Fibroblast of skin of right quadriceps (primary cell): Measurements from ENCODE around the gene OPRM1.
"Not testable (repeated sequence)": the region's sequence is repeated elsewhere in the genome, so short reads cannot be mapped to it uniquely, and the experiment has no call there.

Experiments used
- DNase-seq: peaks from one replicate; pipeline ENCODE4 v3.0.0-alpha.2; 2013

OPRM1 gene

DNA sequence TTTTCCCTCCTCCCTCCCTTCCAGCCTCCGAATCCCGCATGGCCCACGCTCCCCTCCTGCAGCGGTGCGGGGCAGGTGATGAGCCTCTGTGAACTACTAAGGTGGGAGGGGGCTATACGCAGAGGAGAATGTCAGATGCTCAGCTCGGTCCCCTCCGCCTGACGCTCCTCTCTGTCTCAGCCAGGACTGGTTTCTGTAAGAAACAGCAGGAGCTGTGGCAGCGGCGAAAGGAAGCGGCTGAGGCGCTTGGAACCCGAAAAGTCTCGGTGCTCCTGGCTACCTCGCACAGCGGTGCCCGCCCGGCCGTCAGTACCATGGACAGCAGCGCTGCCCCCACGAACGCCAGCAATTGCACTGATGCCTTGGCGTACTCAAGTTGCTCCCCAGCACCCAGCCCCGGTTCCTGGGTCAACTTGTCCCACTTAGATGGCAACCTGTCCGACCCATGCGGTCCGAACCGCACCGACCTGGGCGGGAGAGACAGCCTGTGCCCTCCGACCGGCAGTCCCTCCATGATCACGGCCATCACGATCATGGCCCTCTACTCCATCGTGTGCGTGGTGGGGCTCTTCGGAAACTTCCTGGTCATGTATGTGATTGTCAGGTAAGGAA, at the start of gene OPRM1:
Gene OPRM1 (plus strand): TSS at position 10 of the 612 bp plus-strand sequence. CDS start 305 bp downstream, at position 315.
- DNase-seq = peak; percentile 14

DNA sequence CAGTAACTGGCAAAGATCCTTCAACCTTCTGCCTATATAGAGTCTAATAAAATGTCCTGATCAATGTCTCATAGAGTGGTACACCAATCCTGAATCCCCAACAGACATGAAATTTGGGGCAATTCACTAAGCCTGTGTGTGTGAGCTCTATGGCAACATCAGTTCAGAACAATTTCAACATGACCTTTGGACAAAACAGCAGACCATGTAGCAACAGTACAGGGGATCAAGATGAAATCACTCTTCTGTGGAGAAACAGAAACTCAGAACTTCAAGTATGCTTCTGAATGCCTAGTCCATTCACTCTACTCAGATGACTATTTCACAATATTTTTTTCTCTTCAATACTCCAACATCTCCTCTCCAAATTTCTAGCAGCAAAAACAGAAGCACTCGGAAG, 49.1 kb upstream of the OPRM1 start:
- no peak for DNase-seq

DNA sequence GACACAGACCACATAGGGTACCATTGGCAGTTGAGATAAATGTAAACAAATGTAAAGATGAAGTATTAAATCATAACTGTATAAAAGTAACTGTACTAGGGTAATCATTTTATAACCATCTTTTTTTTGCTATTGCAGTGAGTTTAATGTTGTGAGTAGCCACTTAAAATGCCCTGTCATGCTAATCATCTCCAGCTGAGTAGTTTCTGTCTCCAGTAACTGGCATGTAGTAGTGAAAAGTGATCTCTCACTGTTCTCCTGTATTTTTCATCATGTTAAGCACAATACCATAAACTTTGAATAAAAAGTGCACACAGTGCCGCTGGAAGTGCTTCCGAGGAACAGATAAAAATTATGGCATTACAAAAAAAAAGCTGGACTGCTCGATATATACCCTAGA, 45.0 kb upstream of the OPRM1 start:
- DNase-seq = no peak

DNA sequence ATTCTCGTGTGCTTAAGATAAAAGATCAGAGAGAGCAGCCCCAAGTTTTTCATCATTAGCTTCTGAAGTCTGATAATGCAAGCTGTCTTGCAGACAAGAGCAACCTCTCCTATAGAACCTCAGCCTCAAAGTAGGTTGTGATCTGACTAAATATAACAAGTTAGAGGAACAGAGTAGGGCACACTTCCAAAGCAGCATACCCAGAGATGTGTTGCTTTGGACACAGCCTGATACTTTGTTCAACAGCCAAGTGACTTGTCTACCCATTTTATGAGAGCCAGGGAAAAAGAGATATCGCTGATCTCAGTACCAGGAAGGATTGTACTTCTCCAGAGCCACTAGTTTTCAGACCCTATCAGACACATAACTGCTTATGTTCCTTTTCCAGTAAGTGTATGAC, 44.2 kb upstream of the OPRM1 start:
- no peak for DNase-seq

DNA sequence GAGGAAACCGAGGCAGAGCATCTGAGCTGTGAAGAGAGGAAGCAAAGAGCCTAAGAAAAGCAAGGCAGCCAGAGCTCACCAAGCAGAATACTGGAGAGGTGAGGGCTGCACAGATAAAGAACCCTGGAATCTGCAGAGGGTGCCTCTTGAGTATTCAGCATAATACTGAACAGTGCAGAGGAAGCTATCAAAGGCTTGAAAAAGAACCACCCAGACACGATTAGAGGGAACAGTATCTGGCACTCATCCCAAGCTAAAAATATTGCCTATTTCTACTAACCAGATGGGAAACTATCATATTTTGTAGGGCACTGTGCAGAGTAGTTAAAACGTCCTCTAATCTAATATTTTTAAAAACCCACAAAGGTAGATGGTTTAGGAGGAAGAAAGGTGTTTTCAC, 41.8 kb upstream of the OPRM1 start:
- no peak for DNase-seq

DNA sequence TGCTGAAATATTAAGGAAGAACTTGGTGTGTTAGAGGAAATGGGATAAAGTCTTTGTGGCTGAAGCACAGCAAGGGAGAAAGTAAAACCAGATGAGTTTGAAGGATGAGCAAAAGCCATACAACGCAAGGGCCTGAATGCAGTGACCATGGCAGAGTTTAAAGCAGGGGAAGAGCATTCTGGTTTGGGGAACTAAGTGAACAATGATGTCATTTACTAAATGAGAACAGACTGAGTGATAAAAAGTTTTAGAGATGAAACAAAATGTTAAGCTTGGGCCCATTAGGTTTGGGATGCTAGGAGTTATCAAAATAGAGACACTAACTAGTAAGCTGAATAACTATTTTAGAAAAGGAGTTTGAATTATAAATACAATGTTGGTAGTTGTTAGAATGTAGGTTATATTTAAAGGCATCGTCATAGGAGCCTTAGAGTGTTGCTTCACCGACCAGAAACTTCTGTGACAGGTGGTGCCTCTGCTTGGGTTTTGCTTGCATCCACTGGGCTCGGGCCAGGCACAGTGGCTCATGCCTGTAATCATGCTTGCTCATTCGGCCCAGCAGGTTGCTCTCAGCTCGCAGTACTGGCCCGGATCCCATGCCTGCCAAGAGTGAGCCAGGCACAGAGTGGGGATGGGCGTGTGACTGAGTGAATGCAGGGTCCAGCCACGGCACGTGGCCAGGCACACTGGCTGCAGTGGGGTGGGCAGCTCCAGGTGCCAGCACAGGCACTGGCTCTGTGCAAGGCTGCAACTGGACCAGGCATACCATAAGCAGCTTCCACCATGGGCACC, 37.4 kb upstream of the OPRM1 start:
- no peak for DNase-seq

DNA sequence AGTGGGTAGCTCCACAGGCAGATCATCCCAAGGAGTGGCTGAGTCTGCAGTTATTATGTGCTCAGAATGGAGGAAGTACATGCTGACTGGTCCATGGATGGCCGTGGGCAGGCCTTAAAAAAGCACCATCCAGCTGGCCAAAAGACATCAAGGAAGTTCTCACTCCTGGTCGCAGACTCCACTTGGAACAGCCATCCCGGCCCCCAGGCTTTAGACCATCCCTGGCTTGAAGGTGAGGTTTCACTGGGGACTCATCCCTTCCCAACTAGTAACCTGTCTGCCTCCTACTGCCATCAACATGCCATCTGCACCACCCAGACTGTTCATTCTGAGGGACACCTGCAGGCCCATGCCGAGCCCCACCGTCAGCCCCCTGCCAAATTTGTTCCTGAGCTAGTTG, 36.1 kb upstream of the OPRM1 start:
- no peak for DNase-seq

DNA sequence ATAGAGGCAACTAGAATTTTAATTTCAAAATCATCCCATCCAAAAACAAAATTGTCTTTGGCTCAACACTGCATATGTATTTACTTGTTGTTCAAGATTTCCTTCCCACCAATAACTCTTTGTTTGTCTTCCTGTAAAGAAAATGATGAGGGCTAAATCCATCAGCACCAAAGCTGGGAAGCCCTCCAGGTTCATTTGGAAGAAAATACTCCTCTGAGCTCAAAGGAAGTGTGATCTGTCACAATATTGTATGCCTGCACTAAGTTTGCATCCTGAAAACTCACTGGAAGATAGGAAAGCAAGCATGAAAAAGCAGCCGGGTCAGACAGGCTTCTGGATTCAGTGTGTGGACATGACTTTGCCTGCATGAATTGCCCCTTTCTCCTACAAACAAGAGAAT, 28.7 kb upstream of the OPRM1 start:
- DNase-seq = no peak

DNA sequence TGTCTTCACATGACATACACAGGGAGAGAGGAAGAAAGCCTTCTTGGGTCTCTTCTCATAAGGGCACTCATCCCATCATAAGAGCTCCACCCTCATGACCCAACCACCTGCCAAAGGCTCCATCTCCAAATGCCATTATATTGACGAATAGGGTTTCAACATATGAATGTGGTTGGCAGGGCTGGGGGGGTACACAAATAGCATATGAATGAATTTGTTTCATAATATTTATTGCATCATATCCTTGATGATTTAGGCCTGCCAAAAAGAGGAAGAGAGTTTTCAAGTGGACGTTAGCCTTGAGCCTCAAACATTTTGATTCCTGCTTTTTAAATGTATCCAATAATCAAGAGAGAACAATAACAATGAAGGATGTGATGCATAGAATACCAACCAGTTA, 26.2 kb upstream of the OPRM1 start:
- DNase-seq = no peak

DNA sequence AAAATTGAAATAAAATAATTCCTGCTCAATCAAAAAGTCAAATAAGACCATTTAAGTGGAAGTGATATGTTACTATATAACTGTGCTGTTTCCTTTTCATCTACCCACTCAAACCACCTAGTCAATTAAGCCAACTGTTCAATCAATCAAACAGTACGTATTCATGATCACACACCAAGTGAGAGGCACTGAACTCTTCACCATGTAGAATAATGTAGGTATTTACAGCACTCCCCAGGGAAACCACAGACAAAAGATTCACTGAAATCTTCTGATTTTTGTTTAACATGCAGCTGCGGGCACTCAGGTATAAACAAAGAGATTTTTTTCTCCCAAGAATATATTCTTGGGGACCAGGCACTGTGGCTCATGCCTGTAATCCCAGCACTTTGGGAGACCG, 21.3 kb upstream of the OPRM1 start:
- no peak for DNase-seq

DNA sequence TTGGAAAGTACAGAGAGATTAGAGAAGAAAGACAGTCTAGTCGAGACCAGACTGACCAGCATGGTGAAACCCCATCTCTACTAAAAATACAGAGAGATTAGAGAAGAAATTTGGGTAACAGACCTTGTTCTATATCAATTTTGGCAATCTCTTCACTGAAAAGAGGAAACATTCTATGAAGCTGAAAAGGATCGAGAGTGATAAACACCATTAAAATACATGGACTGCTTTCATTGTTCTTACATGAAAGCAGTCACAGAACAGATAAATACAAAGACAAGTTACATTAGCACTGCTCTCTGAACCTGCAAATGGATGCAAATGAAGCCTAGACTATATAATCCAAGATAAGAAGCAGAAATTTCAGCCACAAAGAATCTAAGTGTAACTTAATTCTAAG, 8.4 kb upstream of the OPRM1 start:
- no peak for DNase-seq

DNA sequence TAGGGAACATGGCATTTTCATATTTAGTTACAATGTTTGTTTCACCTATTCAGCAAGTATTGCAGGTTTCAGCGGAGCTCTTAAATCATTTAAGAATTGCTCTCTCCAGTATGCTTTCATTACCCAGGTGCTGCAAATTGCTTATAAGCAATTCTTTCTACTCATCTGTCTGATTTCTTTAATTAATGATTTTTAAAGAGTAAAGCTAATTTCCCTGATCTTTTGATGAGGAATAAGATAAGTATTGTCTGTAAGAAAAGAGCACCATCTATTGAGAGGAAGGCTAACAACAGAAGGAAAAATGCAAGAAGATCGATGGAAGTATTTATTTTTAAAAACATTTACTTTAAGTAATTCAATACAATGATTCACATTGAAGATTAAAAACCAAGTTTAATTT, 2.0 kb downstream of the OPRM1 start:
- no peak for DNase-seq

DNA sequence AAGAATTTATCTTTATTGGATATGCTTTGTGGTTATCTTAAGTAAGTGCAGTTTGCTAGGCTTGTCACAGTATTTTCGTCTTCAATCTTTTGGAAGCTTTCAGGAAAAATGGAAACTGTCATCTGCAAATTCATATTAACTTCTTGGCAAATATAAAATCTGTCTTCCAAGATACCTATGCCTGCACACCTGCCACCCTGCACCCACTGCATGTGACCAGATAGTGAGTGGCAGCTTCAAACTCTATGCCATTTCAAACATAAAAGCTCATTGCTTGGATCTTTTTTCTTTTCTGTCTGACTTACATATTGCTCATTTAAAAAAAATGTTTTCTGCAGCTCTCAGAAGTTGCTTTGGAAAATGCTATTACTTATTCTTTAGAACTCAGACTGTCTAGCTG, 14.1 kb downstream of the OPRM1 start:
- DNase-seq = no peak

DNA sequence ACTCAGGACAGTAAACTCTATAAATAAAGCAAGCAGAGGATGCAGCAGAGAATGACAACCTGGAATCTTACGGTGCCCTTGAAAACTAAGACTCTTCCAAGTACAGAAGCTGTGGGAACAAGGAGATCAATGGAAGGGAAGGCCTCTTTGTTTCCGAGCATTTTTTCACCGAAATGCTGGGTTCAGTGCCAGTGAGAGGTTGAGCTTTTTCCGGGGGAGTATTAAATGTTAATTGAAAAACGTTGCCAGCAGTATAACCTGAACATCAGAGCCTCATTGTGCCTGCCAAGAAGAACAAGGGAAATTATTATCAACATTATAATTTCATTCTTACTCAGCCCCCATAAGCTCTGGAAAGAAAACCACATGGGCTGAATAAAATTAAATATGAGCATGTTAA, 17.5 kb downstream of the OPRM1 start:
- no peak for DNase-seq

DNA sequence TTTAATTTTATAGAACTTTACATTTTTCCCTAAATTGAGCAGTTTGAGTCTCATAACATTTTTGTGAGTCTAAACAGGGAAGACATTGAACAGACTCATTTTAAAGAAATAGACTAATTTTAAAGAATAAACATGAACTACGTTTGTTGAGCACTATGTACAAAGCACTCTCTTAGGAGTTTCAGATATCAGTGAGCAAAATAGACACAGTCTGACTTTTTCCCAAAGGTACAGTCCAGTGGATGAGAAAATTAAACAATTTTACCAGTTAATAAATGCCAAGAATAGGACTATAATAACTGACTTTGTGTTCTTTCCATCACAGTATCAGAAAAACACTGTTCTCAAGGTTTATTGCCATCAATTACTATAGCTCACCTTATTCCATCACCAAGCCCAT, 18.1 kb downstream of the OPRM1 start:
- DNase-seq = no peak

DNA sequence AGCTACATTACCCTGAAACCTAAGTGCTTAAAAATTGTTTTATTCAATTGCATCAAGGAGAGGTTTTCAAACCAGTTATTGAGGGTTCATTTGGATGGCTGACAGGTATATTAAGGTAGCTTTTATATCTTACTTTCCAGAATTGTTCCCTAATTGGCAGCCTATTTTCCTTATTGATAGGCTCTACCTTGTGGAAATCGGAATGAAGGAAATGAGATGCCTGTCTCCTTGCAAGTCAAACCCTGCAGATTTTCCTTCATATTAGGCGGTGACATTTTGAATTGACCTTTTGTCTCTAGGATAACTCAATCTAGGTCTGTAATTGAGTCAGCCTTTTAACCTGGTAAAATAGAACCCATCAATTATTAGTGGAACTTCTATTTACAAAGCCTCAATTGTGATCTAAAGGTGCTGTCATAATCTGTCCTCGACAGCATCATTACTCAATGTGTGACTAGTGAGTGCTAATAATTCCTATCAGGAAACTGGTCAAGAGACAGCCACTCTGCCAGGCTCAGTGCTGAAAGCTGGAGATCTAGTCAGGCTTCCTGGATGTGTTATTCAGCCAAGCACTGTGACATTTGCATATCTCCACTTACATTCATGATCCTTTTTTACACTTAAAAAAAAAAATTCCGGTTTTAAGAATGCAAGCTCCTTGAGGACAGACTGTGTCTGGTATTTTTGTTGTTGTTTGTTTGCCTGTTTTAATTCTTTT, 20.1 kb downstream of the OPRM1 start:
- no peak for DNase-seq

DNA sequence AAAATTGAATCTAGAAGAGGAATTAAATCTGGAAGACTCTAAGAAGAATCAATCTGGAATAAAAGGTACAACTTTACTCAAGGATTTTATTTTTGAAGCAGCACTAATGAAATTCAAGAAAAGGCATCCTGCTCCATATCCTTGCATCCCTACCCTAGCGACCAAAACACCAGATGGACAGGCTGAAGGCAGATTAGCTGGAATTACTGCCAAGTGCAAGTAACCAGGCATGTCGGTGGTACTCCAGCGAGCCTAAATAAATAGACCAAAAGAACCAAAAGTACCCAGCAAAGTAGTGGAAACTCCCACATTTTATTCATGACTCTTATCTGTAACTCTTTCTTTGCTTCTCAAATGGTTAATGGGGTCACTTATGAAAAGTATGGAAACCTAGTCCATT, 21.0 kb downstream of the OPRM1 start:
- no peak for DNase-seq

DNA sequence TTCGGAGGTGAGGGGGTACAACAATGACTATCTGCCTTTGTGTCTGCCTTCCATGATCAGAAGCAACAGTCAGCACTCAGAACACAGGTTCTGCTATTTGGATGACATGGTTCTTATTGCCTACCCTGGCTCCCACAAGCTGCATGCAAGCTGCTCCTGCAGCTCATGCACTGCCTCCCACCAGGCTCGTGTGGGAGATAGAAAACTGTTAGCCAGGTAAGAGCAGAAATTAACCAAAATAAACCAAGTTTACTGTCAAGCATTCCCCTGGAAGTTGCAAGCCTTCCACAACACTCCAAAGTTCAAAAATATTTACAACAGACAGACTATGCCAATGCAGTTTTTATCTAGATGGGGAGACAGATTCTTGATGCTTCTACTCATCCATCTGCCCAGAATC, 31.0 kb downstream of the OPRM1 start:
- no peak for DNase-seq

DNA sequence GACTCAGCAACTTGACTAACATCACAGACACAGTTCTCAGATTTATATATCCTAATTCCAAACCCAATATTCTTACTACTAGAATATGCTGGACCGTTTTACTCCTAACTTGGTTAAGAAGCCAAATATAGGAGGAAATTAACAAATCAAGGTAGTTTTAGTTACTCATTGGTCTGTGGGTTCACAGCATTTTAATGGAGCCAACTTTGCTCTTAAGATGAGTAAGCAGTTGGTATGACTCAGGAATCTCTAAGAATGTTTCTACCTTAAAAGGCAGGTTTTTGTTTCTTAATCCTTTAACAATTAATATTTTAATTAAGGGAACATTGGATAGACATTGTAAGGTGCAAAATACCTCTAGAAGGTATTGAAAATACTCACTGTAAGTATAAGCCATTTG, 31.6 kb downstream of the OPRM1 start:
- DNase-seq = no peak

DNA sequence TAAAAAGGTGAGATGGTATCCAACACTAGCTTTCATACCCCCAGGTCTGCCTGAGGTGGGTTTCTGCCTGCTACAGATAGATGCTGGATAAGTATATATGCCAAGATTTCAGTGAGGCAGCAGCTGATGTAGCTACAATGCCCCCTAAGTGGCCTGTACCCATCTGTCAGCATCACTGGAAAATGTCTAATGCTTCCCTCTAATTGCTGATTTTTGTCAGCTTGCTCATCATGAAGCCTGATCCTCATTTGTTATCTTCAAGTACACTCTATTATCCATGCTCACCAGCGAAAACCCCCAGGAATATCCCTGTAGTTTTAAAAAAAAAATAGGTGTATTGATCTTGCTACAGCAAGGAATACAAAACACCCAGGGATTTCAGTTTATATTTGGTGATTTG, 32.2 kb downstream of the OPRM1 start:
- no peak for DNase-seq

DNA sequence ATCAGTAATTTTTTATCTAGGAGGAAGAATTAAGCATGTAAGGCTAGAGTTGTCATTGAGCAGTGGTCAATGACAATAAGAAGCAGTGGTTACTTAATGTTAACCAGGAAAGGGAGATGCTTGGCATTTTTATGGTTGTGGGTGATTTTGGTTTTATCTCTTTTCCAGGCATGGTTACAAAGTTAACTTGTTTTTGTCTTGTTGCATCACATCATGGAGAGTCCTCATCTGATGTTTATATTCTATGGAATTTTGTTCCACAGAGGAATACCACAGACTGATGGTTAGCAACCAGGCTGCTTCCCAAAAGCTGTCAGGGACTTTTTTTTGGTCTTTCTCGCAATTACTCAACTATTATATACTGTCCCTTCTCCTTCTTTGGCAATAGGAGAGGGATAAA, 32.7 kb downstream of the OPRM1 start:
- DNase-seq = no peak

DNA sequence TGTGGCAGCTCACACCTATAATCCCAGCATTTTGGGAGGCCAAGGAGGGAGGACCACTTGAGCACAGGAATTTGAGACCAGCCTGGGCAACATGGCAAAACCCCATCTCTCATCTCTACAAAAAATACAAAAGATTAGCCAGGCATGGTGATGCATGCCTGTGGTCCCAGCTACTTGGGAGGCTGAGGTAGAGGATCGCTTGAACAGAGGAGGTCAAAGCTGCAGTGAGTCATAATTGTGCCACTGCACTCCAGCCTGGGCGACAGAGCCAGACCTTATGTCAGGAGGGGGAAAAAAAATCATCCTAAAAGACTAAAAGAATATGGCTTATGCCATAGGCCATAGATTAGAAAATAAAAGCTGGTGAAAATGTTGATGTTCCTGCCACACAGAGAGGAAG, 39.6 kb downstream of the OPRM1 start:
- not testable (repeated sequence) for DNase-seq

DNA sequence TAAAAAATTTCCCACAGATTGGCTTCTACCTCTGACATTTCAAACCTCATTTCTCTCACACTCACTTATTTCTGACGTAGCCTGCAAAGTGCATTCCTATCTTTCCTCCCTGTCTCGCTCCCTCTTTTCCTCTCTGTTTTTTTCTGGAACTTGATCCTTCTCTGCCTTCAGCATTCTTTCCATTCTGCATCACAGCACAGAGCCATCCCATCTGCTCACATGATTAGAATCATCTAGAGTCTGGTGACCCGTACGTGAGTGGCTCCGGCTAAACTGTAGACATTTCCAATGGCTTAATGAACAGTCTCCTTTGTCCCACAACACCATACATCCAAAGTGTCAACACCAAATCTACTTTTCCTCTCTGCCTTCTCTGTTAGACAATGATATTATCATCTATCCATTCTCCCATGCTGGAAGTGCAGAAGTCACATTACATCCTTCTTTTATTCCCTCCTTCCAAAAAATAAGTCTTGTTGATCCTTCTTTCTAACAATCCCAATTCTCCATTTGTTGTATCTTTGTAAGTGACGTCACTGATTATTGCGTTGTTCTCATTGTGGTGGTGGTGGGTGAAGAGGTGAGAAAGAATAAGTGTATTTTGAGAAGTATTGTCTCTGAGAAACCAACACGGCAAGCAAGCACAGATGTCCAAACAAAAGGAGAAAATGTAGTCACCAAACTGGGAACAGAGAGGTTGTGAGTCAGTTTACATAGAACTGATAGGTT, 41.6 kb downstream of the OPRM1 start:
- DNase-seq = no peak

DNA sequence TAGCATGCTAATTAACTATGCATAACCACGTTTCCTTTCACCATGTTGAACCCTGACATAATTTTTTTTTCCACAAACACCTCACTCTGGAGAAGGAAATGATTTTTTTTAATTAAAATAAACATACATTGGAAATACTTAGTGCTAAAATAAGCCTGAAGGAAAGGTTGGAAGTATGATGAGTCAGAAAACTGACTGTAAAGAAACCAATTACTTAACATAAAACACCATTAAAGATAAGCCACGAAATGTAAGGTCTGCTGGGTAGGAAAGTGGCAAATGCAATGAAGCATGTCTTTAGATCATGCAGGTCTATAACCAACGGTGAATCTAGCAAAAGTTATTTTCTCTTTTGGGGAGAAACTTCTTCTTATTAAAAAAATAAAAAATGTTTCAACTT, 47.5 kb downstream of the OPRM1 start:
- DNase-seq = no peak
